GM21825 (cell line): ENCODE results near the gene CNGB1.

Experiments
- ATAC-seq: cut with Tn5 transposase; IDR thresholded peaks from one replicate; pipeline ENCODE4 v1.9.1; 2021; ENCODE audit warnings: mild to moderate bottlenecking, moderate library complexity; ENCODE audit not compliant: unreplicated experiment

The CNGB1 gene

DNA sequence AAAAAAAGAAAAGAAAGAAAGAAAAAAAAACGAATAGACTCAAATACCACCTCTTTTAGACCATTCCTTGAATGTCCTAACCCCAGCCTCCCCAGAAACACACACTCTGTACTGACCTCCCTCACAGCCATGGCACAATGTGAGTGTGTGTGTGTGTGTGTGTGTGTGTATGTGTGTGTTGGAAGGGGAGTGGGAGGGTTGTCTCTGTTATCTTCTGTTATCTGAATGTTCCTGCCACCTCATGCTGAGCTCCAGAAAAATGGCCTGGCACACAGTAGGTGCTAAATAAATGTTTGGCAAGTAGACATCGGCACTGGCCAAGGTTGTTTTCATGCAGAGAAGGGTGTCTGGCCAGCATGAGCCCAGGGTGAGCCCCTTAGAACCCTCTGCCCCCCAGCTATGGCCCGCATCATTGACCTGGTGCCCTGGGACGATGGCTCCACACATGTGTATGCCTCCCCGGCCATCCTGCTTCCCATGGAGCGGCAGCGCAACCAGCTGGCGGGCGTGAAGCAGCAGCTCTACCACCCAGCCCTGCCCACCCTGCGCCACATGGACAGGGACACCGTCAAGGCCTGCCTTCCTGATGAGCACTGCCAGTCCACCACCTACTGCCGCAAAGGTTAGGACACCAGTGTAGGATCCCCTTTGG, 6.6 kb upstream of the CNGB1 start:
- ATAC-seq: no peak

DNA sequence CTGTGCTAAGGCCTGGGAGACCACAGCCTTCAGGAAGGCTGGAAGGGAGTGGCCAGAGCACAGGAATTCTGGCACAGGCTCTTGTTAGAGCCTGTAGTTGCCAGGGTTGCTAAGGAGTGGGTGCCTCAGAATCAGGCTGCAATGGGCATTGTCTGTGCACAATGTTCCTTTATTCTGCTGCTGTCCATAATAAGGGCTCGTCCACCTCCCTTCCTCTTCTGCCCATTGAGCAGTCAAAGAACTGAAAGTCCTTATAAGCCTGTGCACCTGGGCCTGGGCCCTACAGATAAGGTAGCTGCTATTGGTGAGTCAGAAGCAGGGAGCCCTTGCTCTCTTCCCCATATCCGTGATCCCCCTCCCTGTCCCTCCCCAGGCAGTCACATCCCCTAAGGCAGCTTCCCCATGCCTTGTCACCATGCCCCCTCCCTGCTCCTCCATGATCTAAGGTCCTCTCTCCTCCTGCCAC, 5.4 kb upstream of the CNGB1 start:
- no peak for ATAC-seq

DNA sequence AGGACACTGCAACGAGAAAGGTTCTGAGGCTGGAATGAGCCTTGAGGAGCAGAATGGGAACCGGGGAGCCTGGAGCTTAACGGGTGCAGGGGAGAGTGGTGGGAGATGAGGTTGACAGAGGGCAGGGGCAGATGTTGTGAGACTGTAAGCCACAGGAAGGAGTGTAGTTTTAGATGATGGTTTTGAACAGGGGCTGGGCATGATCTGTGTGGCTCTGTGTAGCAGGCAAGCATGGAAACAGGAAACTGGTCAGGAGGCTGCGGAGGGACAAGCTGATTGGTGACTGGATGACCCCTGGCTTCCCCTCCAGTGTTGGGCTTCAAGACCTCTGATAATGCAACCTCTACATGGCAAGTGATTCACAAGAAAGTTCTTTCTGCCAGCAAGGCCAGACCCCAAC, 1.4 kb upstream of the CNGB1 start:
- ATAC-seq: no peak

DNA sequence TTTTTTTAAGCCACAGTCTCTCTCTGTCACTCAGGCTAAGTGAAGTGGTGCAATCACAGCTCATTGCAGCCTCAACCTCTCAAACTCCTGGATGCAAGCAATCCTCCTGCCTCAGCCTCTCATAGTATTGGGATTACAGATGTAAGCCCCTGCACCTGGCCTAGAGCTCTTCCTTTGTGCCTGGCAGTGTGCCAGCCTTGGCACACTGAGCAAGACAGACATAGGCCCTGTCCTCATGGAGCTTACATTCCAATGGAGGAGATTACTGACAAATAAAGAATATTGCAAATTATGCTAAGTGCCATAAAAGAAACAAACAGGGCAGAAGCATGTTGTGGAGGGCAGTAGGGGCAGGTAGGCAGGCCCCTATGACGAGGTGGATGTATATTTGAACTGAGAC, 920 bp upstream of the CNGB1 start:
- ATAC-seq: no peak

DNA sequence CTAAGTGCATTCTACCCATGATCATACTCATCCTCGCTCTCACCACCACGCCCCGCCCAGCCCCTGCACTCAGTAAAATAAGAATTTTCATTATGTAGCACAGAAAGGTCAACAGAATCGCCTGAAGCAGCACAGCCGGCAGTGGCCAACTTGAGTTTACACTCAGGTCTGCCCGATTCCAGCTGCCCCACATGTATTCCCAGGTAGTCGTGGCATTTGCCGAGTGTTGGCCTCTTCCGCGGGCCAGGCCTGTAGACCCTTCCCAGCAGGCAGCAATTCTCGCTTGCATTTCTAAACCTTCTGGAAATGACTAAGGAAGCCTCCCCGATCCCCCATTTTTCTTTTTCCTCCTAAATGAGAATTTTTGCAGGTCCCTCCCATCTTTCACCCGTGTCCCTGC, 609 bp downstream of the CNGB1 start:
- no peak for ATAC-seq

DNA sequence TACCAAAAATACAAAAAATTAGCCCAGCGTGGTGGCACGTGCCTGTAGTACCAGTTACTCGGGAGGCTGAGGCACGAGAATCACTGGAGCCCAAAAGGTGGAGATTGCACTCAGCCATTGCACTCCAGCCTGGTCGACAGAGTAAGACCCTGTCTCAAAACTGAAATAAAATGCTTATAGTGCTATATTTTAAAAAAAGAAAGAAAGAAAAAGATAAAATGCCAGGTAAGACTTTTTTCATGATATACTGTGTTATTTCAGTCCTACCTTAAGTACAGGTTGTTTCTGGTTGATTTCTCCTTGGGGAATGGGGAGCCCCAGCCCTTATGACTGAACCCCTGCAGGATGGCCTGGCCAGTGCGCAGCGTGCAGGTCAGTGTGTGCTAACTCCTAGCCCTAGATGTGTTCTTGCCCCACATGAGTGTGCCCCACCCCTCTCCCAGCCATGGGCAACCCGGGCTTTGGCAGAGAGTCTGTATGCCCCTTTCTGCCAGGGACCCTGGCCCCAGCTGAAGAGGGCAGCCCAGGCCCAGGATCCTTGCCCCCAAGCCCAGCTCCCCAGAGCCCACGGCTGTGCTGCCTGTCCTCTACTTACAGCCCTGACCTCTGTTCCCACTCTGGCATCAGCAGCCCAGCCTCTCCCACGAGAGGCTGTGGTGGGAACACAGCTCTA, 1.3 kb downstream of the CNGB1 start:
- no peak for ATAC-seq

DNA sequence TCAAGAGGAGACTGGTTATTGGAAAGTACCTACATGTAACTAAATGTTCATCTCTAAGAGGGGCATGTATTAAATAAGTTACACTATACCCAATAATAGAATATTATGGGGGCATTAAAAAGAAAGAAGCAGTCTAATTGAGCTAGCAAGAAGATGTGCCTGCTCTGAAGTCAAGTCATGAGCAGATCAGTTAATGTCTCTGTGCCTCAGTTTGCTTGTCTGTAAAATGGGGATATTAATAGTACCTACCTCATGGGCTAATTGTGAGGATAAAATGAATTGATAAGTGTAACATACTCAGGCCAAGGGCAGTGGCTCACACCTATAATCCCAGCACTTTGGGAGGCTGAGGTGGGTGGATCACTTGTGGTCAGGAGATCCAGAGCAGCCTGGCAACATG, 3.0 kb downstream of the CNGB1 start:
- ATAC-seq: no peak

DNA sequence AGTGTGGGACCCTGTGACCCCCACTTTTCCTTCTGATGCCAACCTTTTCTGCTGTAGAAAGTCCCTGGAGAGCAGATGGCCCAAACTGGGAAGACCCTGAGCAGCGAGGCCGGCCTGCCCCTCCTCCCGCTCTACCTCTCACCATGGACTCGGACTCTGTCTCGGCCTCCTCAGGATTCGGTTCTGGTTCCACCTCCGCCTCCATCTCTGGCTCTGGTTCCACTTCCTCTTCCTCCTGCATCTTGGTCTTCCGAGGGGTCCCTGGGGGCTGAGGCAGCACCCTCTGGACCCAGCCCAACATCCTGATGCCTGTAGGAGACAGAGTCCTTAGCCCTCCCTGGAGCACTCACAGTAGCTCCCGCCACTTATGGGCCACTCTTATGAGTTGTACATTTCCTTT, 3.9 kb downstream of the CNGB1 start:
- no peak for ATAC-seq

DNA sequence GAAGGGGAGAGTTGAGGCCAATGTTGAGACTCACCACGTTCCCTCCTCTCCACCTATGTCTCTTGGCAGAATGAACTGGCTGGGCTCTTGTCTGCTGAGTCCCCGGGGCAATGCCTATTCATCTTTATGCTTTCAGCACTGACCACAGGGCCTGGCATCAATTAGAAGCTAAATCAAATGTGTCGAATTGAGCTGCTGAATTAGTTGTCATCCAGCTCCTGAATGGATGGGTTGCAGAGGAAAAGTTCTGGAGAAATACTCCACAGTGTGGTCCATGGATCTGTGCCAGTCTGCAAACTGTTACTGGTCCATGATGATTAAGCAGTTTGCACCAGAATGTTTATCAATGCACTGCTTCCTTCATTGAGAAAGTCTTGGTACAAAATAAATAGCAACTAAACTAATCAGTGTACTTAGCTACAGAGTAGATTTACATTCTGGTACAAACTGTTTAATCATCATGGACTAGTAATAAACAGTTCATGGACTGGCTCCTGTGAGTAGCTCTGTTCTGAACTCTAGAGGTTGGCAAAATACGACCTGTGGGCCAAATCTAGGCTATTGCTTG, 4.6 kb downstream of the CNGB1 start:
- ATAC-seq: no peak

DNA sequence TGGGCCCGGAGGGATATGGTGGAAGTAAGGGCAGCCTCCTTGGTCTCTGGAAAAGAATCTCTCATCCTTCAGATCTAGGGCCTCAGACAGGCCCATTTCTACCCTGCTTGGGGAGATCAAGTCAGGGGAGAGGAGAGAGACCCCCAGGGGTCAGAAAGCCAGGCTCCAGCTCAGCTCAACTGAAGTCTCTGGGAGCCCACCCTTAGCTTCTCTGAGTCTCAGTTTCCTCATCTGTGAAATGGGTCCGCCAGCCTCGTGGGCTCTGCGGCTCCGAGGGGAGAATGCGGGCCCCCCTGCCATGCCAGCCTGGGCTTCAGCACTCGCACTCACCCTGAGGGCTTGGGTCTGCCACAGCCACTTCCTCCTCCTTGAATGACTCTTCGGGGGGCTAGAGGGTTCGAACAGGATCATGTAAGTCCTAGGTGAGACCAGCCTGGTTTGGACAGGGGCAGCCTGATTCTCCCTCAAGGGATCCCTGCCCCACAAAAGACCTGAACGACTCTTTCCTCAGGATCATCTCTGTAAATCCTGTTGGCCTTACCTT, 6.7 kb downstream of the CNGB1 start:
- ATAC-seq: no peak

DNA sequence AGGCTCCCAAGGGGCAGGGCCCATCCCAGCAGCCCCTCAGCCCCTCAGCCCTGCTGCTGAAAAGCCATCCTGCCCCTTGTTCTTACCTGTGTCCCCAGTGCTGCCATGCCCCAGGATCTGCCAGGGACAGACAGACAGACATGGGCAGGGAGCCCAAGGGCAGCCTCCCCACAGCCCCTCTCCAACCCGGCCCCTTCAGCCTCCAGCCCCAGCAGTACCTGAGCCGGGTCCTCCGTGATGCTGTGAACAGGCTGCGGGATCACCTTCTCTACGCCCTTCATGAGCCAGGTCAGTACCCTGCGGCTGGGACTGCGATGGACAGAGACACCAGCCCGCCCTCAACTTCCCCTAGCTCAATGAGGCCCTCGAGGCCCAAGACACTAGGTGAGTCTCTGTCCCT, 8.2 kb downstream of the CNGB1 start:
- ATAC-seq: no peak

DNA sequence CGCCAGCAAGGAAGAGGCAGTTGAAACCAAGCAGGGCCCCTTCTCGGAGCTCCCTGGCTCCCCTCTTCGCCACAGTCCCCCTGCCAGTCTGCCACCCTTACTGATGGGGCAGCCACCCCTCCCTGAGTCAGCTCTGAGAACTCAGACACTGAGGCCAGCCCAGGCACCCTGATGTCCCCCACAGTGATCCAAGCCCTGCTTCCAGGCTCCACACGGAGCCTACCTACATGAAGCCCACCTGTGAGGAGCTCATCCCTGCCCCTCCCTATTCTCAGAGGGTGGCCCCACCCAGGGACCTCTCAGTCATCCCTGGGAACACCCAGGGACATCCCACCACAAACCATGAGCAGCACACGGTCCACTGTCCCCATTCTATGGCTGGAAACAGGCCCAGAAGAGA, 8.9 kb downstream of the CNGB1 start:
- ATAC-seq: no peak

DNA sequence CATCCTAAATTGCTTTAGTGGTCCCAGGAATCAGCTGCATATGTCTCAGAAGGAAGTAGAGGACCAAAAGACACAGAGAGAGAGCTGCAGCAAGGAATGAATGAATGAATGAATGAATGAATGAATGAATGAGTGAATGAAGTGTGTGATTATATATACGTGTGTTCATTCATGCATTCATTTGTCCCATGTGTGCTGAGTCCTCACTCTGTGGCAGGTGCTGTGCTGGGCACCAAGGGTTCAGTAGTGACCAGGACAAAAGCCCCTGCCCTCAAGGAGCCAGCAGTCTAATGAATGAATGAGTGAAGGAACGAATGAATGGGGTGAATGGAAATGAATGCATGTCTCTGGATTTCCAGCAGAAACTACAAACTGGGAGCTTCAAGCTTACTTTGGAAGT, 9.4 kb downstream of the CNGB1 start:
- ATAC-seq: no peak

DNA sequence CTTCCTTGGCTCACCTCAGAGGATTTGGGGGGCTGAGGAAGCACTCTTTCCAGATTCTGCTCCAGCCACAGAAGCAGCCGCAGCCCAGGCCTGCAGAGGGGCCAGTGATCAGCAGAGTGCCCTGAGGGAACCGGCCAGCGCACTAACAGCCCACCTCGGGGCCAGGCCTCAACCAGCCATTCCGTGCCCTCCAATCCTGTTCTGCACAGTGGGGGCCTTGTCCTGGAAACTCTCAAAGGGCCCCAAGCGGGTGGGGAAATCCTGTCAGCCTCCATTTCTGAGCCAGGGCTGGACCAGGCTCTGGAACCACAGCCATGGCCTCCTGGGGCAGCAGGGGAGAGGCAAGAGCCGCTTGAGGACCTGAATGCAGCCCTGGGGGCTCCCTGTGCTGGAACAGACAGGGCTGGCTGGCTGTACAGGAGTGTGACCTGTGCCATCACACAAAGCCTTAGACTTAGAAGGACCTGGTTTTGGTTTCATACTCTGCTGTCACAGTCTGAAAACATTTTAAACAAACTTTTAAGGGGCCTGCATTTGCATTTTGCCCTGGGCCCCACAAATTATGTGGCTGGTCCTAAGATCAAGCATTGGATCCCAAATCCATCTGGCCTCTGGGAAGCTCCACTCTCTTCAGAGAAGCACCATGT, 10.0 kb downstream of the CNGB1 start:
- ATAC-seq: no peak

DNA sequence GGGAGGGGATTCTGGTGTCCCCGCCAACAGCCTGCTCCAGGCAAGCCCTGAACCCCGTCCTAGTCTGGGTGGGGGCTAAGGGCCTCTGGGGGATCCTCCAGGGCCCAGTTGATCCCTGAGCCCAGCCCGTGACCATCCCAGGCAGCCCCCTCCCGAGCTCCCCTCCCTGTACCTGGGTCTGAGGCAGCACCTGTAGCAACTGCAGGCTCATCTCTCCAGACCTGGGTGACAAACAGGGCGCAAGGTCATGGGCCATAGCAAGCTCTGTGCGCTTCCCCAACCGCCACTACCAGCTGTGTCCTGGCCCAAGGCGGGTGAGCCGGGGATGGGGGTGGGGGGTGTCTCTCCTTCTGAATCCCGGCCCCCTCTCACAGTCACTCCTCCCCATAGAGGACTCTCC, 10.6 kb downstream of the CNGB1 start:
- ATAC-seq: no peak

DNA sequence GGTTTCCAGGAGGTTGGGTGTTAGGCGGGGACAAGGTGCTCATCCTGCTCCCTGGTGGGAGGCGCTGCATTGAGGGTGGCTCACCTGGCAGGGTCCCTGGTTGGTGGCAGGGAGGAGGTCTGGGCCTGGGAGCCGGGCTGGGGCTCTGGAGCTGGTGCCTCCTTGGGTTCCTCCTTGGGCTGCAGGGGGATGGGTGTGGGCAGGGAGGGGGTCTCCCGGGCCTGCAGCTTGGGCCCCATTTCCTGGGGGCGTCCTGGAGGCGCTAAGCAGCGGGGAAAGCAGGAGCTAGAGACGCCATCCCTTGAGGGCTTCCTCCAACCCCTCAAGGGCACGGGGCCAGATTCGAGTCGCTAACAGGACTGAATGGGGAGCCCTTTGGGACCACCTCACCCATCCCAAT, 11.1 kb downstream of the CNGB1 start:
- ATAC-seq: no peak

DNA sequence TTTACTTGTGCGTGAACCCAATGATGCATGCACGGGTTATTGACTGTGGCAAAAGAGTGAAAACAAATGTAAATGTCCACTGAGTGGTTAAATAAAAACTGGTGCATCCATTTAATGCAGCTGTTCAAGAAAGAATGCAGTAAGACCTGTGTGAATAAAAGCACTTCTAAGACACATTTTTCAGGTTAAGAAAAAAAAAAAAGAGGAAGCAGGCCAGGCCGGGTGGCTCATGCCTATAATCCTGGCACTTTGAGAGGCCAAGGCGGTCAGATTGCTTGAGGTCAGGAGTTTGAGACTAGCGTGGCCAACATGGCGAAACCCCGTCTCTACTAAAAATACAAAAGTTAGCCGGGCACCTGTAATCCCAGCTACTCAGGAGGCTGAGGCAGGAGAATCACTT, 11.8 kb downstream of the CNGB1 start:
- no peak for ATAC-seq

DNA sequence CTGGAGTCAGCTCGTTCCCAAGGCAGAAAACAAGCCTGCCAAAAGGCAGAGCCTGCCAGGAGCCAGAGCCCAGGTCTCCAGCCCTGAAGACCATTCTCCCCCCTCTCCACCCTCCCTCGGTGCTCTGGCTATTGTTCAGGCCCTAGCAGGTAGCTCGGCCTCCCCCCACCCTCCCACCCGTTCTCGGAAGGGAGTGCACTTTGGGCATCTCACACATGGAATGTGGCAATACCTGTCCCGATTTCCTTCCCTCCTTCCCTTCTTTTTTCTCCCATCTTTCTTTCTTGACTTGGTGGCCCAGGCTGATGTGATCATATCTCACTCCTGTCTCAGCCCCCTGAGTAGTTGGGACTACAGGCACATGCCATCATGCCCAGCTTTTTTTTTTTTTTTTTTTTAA, 12.4 kb downstream of the CNGB1 start:
- ATAC-seq: no peak

DNA sequence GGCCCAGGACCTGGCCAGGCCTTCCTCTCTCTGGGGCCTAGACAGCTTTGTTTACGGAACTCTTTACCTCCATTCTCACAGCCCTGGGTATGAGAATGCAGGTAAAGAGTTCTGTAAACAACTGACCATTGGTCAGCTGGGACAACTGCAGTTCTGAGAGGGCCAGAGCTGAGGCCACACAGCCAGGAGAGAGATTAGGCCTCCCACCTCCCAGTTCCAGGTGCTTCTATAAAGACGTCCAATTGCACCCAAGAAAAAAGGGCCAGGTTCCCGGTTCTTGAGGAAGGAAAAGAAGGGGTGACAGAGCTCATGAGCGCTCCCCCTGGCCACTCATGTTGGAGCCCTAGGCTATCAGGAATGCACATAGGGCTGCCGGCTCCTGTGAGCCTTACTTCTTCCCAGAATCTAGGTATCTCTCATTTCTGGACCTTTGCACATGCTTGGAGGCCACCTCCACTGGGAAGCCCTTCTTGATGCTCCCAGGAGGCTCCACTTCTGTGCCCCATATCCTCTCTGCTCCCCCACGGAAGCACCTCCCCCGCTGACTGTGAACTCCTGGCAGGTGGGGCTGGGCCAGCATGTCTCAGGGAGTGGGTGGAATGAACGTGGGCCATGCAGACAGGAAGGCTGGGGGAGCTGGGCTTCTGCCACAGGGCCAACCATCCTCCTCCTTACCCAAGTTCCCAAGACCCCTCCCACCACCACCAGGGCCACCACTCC, 13.1 kb downstream of the CNGB1 start:
- ATAC-seq: no peak

DNA sequence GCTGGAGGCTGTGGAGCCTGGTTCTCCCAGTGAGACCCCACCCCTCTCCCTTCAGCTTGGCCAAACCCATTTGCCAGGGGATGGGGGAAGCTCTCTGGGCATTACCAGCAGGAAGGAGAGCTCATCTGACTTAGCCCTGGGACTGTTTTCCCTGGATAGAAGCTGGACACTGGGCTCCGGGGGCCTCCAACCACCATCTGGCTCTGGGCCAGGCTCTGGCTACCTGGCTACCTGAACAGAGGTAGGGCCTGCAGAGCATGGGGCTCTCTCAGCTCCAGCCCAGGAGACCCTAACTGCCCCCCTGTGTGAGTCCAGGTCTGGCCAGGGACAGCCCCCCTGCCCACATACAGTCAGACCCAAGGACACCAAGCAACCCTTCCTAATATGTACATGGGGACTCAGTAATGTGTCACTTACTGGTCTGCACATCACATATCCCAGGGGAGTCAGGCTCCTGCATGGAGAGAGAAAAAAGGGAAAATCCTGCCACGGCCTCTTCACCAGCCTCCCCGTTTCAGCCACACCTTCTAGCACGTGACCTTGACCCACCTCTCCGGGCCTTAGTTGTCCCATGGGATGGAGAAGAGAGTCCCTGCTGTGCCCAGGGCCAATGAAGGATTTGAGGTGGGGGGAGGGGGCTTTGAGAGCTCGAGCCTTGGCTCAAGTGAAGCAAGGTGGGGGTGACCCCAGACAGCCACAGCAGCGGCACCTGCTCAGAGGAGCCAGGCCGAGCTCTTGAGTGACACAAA, 13.8 kb downstream of the CNGB1 start:
- ATAC-seq: no peak
